ENCODE measurements around the gene SP1. TPM values are rescaled to one million over a fixed set of nuclear protein-coding genes. Genes with fewer than 3 reads are reported as not detected.

Gene SP1
- total and polyA plus RNA-seq, 9 of the 15 experiments (the other 6 are each of a cell fraction or from before 2014, with no cell fraction given), result 8.0 to 65.5 (median 41.6) TPM

GRCh38 chr12:53352331-53353256, 27.4 kb upstream of the SP1 start (continued):
- TF ChIP-seq ARID4B (CRISPR knock-in tag; IDR thresholded peaks at IDR 0.05), result no peak
- TF ChIP-seq E2F8 (IDR thresholded peaks at IDR 0.05; ENCODE audit: low read depth, partially characterized antibody), result peak; percentile 24
- TF ChIP-seq CXXC5 (CRISPR knock-in tag; IDR thresholded peaks at IDR 0.05), result no peak; the same call in 1 of the 2 replicates
- 0 out of 4 replicates have a peak, but pooled peaks of 1 of the 2 experiments have one; percentile 47 for TF ChIP-seq SIN3A (IDR thresholded peaks at IDR 0.05; ENCODE audit: borderline replicate concordance in 2 of 2, control insufficient read depth in 1 of 2, low read depth in 2 of 2, low read length in 2 of 2)
- no peak for TF ChIP-seq EZH2 (IDR thresholded peaks at IDR 0.05; ENCODE audit: borderline replicate concordance, low read depth, low read length)
- TF ChIP-seq, protein P1, sequence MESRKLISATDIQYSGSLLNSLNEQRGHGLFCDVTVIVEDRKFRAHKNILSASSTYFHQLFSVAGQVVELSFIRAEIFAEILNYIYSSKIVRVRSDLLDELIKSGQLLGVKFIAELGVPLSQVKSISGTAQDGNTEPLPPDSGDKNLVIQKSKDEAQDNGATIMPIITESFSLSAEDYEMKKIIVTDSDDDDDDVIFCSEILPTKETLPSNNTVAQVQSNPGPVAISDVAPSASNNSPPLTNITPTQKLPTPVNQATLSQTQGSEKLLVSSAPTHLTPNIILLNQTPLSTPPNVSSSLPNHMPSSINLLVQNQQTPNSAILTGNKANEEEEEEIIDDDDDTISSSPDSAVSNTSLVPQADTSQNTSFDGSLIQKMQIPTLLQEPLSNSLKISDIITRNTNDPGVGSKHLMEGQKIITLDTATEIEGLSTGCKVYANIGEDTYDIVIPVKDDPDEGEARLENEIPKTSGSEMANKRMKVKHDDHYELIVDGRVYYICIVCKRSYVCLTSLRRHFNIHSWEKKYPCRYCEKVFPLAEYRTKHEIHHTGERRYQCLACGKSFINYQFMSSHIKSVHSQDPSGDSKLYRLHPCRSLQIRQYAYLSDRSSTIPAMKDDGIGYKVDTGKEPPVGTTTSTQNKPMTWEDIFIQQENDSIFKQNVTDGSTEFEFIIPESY (CRISPR knock-in tag; IDR thresholded peaks at IDR 0.05), result peak; percentile 75
- no peak for TF ChIP-seq TFE3 (CRISPR knock-in tag; IDR thresholded peaks at IDR 0.05)
- TF ChIP-seq HNRNPK (IDR thresholded peaks at IDR 0.05; ENCODE audit: low read depth, low read length, poor library complexity, severe bottlenecking), result no peak
- TF ChIP-seq MYC (IDR thresholded peaks at IDR 0.05; ENCODE audit: low read depth, low read length), result peak; percentile 76
- TF ChIP-seq MYC (CRISPR knock-in tag; IDR thresholded peaks at IDR 0.05; ENCODE audit: borderline replicate concordance, low read depth), result no peak
- TF ChIP-seq ZC3H11A (IDR thresholded peaks at IDR 0.05; ENCODE audit: low read depth, low read length), result no peak
- 0 out of 2 replicates have a peak, but pooled peaks have one; percentile 20 for TF ChIP-seq SMAD4 (CRISPR knock-in tag; conservative IDR thresholded peaks at IDR 0.05)
- no peak for TF ChIP-seq RFX5 (IDR thresholded peaks at IDR 0.05; ENCODE audit: low read depth, low read length)
- TF ChIP-seq FIP1L1 (IDR thresholded peaks at IDR 0.05; ENCODE audit: low read depth, low read length, poor library complexity, severe bottlenecking), result no peak
